Islet of Langerhans (tissue), 1 donor: Measurements from ENCODE around the gene CYLD.

Experiments
- FAIRE-seq: peaks from one replicate; lab custom pipeline; 2011; peaks lifted over from hg19 to GRCh38; lab: Jason Lieb, UNC

The CYLD gene

GRCh38 chr16:50741781-50742575 lies at the start of gene CYLD:
TSS of gene CYLD (plus strand) at chr16:50742086. CDS start at chr16:50749699, 7,613 bp downstream.
- peak; percentile 75 for FAIRE-seq

DNA sequence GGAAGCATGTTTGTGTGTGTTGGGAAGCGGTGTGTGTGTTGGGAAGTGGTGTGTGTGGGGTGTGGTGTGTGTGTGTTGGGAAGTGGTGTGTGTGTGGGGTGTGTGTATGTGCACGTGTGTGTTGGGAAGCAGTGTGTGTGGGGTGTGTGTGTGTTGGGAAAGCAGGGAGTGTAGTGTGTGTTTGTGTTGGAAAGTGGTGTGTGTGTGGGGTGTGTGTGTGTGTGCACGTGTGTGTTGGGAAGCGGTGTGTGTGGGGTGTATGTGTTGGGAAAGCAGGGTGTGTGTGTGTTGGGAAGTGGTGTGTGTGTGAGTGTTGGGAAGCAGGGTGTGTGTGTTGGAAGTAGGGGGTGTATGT lies 49.3 kb upstream of the CYLD start:
- FAIRE-seq, result no peak

- FAIRE-seq, result no peak
Measured at GRCh38 chr16:50692999-50693781, 48.7 kb upstream of the CYLD start, which contains the start of gene NOD2. TSS of gene NOD2 (plus strand) at chr16:50693606. CDS start at chr16:50699496, 5,890 bp downstream.

DNA sequence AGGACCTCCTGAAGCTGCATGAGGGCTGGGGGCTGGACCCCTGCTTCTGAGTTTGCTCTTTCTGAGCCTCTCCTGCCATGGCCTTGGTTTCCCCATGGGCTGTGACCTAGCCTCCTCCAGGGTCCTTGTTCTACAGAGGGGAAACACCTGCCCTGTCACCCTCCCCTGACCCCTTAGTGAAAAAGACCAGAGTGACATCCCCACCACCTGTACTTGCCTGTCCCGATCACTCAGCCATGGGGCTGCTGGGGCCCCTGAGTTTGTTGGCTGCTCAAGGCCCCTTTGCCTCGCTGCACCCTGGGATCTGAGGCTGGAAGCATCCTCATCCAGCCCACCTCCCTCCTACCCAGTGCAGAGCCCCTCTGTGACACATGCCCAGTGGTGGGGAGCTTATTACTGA lies 47.7 kb upstream of the CYLD start:
- FAIRE-seq, result no peak

GRCh38 chr16:50695017-50696000 lies 46.6 kb upstream of the CYLD start:
- no peak for FAIRE-seq

- no peak for FAIRE-seq
Measured at GRCh38 chr16:50696126-50696525, 45.8 kb upstream of the CYLD start.

DNA sequence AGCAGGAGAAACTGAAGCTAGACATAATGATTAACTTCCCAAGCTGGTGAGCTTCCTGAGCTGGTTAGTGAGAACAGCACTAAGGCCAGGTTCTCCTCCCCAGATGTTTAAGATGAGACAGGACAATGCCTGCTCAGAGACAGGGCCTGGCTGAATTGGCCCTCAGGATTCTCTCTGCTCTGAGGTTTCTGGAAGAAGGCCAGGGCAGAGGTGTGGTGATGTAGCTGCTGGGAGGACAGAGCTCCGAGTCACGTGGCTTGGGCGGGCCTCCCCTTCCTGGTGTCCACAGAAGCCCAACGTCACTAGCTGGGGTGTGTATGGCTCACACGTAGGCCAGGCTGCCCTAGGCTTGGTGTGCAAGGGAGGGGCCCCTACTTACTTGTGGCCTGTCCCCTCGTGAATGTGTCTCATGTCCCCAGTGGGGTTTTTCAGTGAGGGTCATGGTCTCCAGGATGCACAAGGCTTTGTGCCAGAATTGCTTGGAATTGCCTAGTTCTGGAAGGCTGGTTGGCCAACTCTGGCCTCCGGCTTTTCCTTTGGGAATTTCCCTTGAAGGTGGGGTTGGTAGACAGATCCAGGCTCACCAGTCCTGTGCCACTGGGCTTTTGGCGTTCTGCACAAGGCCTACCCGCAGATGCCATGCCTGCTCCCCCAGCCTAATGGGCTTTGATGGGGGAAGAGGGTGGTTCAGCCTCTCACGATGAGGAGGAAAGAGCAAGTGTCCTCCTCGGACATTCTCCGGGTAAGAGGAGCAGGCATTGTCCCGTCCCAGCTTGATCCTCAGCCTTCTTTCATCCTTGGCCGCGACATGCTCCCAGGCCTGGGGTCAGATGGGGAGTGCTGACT lies 45.1 kb upstream of the CYLD start:
- no peak for FAIRE-seq

GRCh38 chr16:50697421-50697715 lies 44.5 kb upstream of the CYLD start:
- FAIRE-seq, result no peak

DNA sequence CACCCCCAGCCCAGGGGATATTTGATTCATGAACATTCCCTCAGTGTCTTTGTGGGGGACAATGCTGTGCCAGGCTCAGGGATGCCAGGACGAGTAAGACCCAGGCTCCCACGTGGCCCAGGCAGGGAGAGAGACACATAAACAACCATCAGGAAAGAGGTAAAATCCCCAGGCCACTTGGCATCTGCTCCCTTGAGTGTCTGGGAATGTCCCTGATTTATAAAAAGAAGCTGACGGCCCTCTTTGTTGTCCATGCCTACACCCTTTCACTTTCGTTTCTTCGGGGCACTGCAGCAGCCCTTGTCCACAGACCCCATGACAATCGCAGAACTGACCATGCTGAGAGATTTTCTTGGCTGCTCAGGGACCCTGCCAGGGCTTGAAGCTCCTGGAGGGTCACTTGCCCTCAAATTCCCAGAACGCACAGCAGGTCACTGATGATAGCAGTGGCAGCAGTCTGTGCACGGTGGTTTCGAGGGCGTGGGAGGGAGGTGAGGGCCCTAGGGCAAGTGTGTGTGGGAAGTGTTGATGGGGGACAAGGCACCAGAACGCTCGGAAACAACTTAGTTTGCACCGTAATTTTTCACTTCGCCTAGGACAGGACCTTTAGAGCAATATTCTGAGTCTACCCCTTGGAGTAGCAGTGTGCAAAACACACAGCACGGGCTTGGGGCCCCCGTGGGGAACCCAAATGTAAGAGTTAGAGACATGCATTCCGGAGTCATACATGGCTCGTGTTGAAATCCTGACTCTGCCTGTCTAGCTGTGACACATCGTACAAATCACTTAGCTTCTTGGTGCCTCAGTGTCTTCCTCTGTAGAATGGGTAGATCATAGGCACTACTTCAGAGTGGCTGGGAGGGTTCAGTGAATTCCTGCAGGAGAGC lies 43.8 kb upstream of the CYLD start:
- FAIRE-seq, result no peak

GRCh38 chr16:50699326-50700159 lies 42.3 kb upstream of the CYLD start:
- FAIRE-seq, result no peak

DNA sequence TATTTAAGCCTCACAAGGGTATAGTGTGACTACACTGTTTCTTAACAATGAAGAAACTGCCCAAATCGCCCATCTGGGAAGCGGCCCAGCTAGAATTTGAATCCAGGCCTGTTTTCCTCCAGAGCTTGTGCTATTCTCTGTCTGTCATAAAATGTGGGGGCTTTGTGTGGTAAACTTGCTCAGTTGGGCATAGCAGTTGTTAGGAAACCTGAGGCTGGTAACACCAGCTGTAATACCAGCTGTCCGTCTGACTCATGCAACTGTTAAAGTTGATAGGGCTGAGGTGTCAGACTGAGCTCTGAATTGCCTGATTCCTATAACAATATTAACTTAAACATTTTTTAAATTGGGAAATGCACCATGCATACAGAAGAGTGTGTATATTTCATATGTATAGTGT lies 39.2 kb upstream of the CYLD start:
- no peak for FAIRE-seq

- no peak for FAIRE-seq
Measured at GRCh38 chr16:50704245-50704644, 37.6 kb upstream of the CYLD start.

GRCh38 chr16:50705436-50706110 lies 36.3 kb upstream of the CYLD start:
- no peak for FAIRE-seq

- no peak for FAIRE-seq
Measured at GRCh38 chr16:50706250-50706649, 35.6 kb upstream of the CYLD start.

GRCh38 chr16:50708373-50709060 lies 33.4 kb upstream of the CYLD start:
- no peak for FAIRE-seq

DNA sequence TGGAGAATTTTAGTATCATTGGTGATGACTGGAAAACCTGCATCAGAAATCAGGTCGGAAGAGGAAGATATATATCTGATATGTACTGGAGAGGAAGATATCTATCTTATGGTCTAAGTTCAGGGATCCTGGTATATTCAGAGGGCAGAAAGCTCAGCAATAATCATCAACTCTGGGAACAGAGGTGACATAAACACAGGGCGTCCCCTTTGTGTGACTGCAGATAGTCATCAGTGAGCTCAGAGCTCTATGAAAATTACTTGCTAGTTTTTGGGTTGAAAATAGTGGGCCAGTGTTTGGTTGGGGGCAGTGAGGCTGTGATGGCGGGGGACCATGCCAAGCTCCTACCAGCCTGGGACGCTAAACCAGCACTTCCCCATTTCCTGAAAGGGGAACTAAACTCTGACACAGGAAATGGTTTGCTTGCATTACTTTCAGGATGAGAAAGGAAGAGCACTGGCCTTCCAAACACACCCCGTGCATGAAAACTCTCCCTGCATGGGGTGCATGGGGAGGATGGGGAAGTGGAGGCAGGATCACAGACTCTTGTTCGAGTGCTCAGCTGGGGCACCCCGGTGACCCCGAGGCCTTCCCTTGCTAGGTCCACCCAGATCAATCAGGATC lies 32.7 kb upstream of the CYLD start:
- FAIRE-seq, result no peak

GRCh38 chr16:50709980-50710379 lies 31.9 kb upstream of the CYLD start:
- FAIRE-seq, result no peak

GRCh38 chr16:50711040-50711439 lies 30.8 kb upstream of the CYLD start:
- FAIRE-seq, result no peak
